SHP77 treated with DMSO at 0.1 percent for 48 hours (cell line): ENCODE results near the gene CEMP1.

Experiments used
- DNase-seq: peaks from one replicate; lab custom pipeline; 2025; lab: John Stamatoyannopoulos, UW

The CEMP1 gene

GRCh38 chr16:2486645-2487516 is 44.3 kb downstream of the CEMP1 start:
- DNase-seq, result no peak

GRCh38 chr16:2485811-2486507 is 45.2 kb downstream of the CEMP1 start:
- no peak for DNase-seq

- DNase-seq, result no peak
Measured at GRCh38 chr16:2484898-2485508, 46.2 kb downstream of the CEMP1 start.

- DNase-seq, result no peak
Measured at GRCh38 chr16:2483939-2484897, 47.0 kb downstream of the CEMP1 start.

- no peak for DNase-seq
Measured at GRCh38 chr16:2482708-2483534, 48.3 kb downstream of the CEMP1 start.

GRCh38 chr16:2482249-2482648 is 49.0 kb downstream of the CEMP1 start:
- DNase-seq, result no peak

- no peak for DNase-seq
Measured at GRCh38 chr16:2481676-2482075, 49.5 kb downstream of the CEMP1 start.

- DNase-seq, result no peak
Measured at GRCh38 chr16:2480948-2481347, 50.3 kb downstream of the CEMP1 start.
